Frontal cortex (tissue), 4 donors: Measurements from ENCODE around the gene SHROOM3. TPM values are rescaled to one million over a fixed set of nuclear protein-coding genes. Genes with fewer than 3 reads are reported as not detected.
A peak's percentile ranks its signal among the peaks of the same experiment; 100 is the strongest.
"Not testable (repeated sequence)": the region's sequence is repeated elsewhere in the genome, so short reads cannot be mapped to it uniquely, and the experiment has no call there.

Experiments used
- DNase-seq, 2 donors: peaks; one replicate each; pipeline ENCODE4 v3.0.0; 2012; ENCODE audit warnings: low spot score in 2 of 2
- FAIRE-seq: peaks from 2 replicates; lab custom pipeline; 2012; peaks lifted over from hg19 to GRCh38; lab: Jason Lieb, UNC
- total RNA-seq: library from RNA; depleted of rRNA; stranded (reverse); fragments of >200 nt; gene quantifications from one replicate; pipeline ENCODE4 v1.2.3, GENCODE V29; 2014
- donor health status: control.
- donor health status: control.
- donor health status: control.

SHROOM3 gene
- total RNA-seq, 1 donor from 2014 or later = 9.8 TPM

GRCh38 chr4:76442807-76443206 is 7.8 kb downstream of the SHROOM3 start:
- DNase-seq (no peak), FAIRE-seq (no peak)

- no peak for DNase-seq
- no peak for FAIRE-seq
Observed at GRCh38 chr4:76443376-76443775, 8.3 kb downstream of the SHROOM3 start.

- FAIRE-seq = no peak
- no peak for DNase-seq
Observed at GRCh38 chr4:76445911-76446310, 10.9 kb downstream of the SHROOM3 start.

GRCh38 chr4:76447393-76447851 is 12.4 kb downstream of the SHROOM3 start:
- FAIRE-seq (no peak), DNase-seq (no peak)

GRCh38 chr4:76448211-76448610 is 13.2 kb downstream of the SHROOM3 start:
- no peak for FAIRE-seq
- no peak for DNase-seq

- no peak for FAIRE-seq
- no peak for DNase-seq
Observed at GRCh38 chr4:76449362-76449767, 14.3 kb downstream of the SHROOM3 start.

- no peak for FAIRE-seq
- DNase-seq = no peak
Observed at GRCh38 chr4:76449833-76450232, 14.8 kb downstream of the SHROOM3 start.

GRCh38 chr4:76453232-76453631 is 18.2 kb downstream of the SHROOM3 start:
- no peak for FAIRE-seq
- no peak for DNase-seq

- not testable (repeated sequence) for FAIRE-seq, DNase-seq
Observed at GRCh38 chr4:76454073-76454472, 19.0 kb downstream of the SHROOM3 start.

- DNase-seq = no peak
- peak; percentile 17 for FAIRE-seq
Observed at GRCh38 chr4:76457885-76458284, 22.9 kb downstream of the SHROOM3 start.

- DNase-seq (no peak), FAIRE-seq (no peak)
Observed at GRCh38 chr4:76458297-76458696, 23.3 kb downstream of the SHROOM3 start.

GRCh38 chr4:76458825-76459224 is 23.8 kb downstream of the SHROOM3 start:
- DNase-seq = no peak
- no peak for FAIRE-seq

- DNase-seq (no peak), FAIRE-seq (no peak)
Observed at GRCh38 chr4:76459291-76459723, 24.3 kb downstream of the SHROOM3 start.

- FAIRE-seq (no peak), DNase-seq (no peak)
Observed at GRCh38 chr4:76463568-76463967, 28.5 kb downstream of the SHROOM3 start.

GRCh38 chr4:76470064-76470463 is 35.0 kb downstream of the SHROOM3 start:
- no peak for FAIRE-seq
- no peak for DNase-seq

- DNase-seq = no peak
- no peak for FAIRE-seq
Observed at GRCh38 chr4:76470532-76470931, 35.5 kb downstream of the SHROOM3 start.

- DNase-seq = no peak
- no peak for FAIRE-seq
Observed at GRCh38 chr4:76476571-76476970, 41.5 kb downstream of the SHROOM3 start.

GRCh38 chr4:76484654-76485053 is 49.6 kb downstream of the SHROOM3 start:
- DNase-seq = no peak
- FAIRE-seq = no peak

GRCh38 chr4:76485450-76485849 is 50.4 kb downstream of the SHROOM3 start:
- FAIRE-seq (no peak), DNase-seq (no peak)

- FAIRE-seq = no peak
- DNase-seq = no peak
Observed at GRCh38 chr4:76486588-76487276, 51.7 kb downstream of the SHROOM3 start.

GRCh38 chr4:76487621-76488020 is 52.6 kb downstream of the SHROOM3 start:
- DNase-seq (no peak), FAIRE-seq (no peak)

- FAIRE-seq = no peak
Observed at GRCh38 chr4:76488455-76488854, 53.4 kb downstream of the SHROOM3 start.

More at GRCh38 chr4:76488455-76488854, 53.4 kb downstream of the SHROOM3 start:
- no peak for DNase-seq
